Esophagus muscularis mucosa (tissue), 4 donors: ENCODE measurements around the gene XPO6. TPM values are rescaled to one million over a fixed set of nuclear protein-coding genes. Genes with fewer than 3 reads are reported as not detected.

Source experiments
- DNase-seq: peaks from one replicate; pipeline ENCODE4 v3.0.0-alpha.2; 2017; ENCODE audit errors: extremely low spot score
- H3K27ac ChIP-seq, 4 donors: fragments of 200-600 bp; sonication (generic); replicated peaks in 1 of 4; 1 replicate in 3 of 4; 2 replicates in 1 of 4; pipeline ENCODE4 v1.5.1; 2016 to 2019; ENCODE audit warnings: mild to moderate bottlenecking in 1 of 4
- H3K27me3 ChIP-seq, 4 donors: fragments of 200-600 bp; sonication (generic); one replicate each; pipeline versions ENCODE4 v1.5.1 to v1.6.0; 2016 to 2019
- H3K36me3 ChIP-seq, 4 donors: fragments of 200-600 bp; sonication (generic); one replicate each; pipeline ENCODE4 v1.5.1; 2016 to 2019
- H3K4me1 ChIP-seq, 4 donors: fragments of 200-600 bp; sonication (generic); one replicate each; pipeline ENCODE4 v1.5.1; 2016 to 2019
- H3K4me3 ChIP-seq, 4 donors: fragments of 200-600 bp; sonication (generic); 1 replicate in 2 of 4; 2 replicates in 2 of 4; pipeline ENCODE4 v1.5.1; 2016 to 2019; ENCODE audit warnings: mild to moderate bottlenecking in 4 of 4, moderate library complexity in 1 of 4
- H3K9me3 ChIP-seq, 4 donors: fragments of 200-600 bp; sonication (generic); 1 replicate in 3 of 4; 2 replicates in 1 of 4; pipeline ENCODE4 v1.5.1; 2016 to 2019
- CTCF ChIP-seq, 3 experiments: fragments of 200-600 bp in 2 of 3; fragments of 450-650 bp in 1 of 3; sonication (generic) in 2 of 3; IDR thresholded peaks; one replicate each; pipeline ENCODE4 v1.5.1; 2017 to 2019; ENCODE audit warnings: antibody characterized with exemption in 3 of 3, mild to moderate bottlenecking in 2 of 3, moderate library complexity in 1 of 3
- EP300 ChIP-seq: sonication (generic); formaldehyde crosslinking; IDR thresholded peaks from one replicate; pipeline ENCODE4 v1.6.1; 2017; ENCODE audit warnings: antibody characterized with exemption
- POLR2A ChIP-seq: fragments of 450-650 bp; IDR thresholded peaks from one replicate; pipeline ENCODE4 v1.6.1; 2017; ENCODE audit warnings: antibody characterized with exemption, moderate library complexity, mild to moderate bottlenecking, low read depth
- POLR2AphosphoS5 ChIP-seq, 2 donors: sonication (generic); formaldehyde crosslinking; IDR thresholded peaks; one replicate each; pipeline ENCODE4 v1.6.1; 2017; ENCODE audit warnings: antibody characterized with exemption in 2 of 2
- WGBS: methylation state at CpG from one replicate; pipeline ENCODE4 v1.1.5; 2018; 5-methylcytosine and 5-hydroxymethylcytosine counted together
- intact Hi-C: fragments of 100-400 bp; cut with DNase I; formaldehyde crosslinking; loops from one replicate; pipeline ENCODE4 v1.15.1; 2023
- total RNA-seq, 4 donors: library from RNA; depleted of rRNA; stranded (reverse); fragments of >200 nt; gene quantifications; one replicate each; pipeline versions ENCODE4 v1.1.0 to v1.2.1, GENCODE V29; 2016

Gene XPO6
- total RNA-seq, 4 donors from 2014 or later: 39.0 to 68.3 (median 51.1) TPM

- Histone ChIP-seq H3K9me3 (no peaks in the 10 kb centered on the region), H3K4me1 (peaks cover 28 to 46% (median 37%) of the 10 kb centered on the region in 4 donors), H3K27me3 (no peaks in the 10 kb centered on the region), H3K4me3 (no peak overlapping the region), H3K36me3 (peaks cover 0 to 19% (median 15%) of the 10 kb centered on the region in 4 donors), H3K27ac (peak overlapping the region; percentile 29 to 36 (median 32))
- WGBS: 35% methylated on average over 2 of the region's 2 CpGs
- intact Hi-C loops: no loop called here
- DNase-seq: no peak
- TF ChIP-seq EP300: no peak
- TF ChIP-seq POLR2AphosphoS5 (IDR thresholded peaks at IDR 0.05): peak in 1 of 2 donors; percentile 18
- TF ChIP-seq CTCF (IDR thresholded peaks at IDR 0.05): no peak
- TF ChIP-seq POLR2A: no peak
Measured at GRCh38 chr16:28181515-28181914, 30.2 kb downstream of the XPO6 start.

- Histone ChIP-seq H3K4me1 (peaks cover 28 to 40% (median 34%) of the 10 kb centered on the region in 4 donors), H3K9me3 (no peaks in the 10 kb centered on the region), H3K36me3 (peaks cover 0 to 24% (median 18%) of the 10 kb centered on the region in 4 donors), H3K4me3 (no peak overlapping the region), H3K27me3 (no peaks in the 10 kb centered on the region), H3K27ac (peak overlapping the region in 1 of 4 donors; percentile 30)
- WGBS: 82% methylated on average over 9 of the region's 9 CpGs
- intact Hi-C loops: no loop called here
- DNase-seq: no peak
- TF ChIP-seq POLR2A: no peak
- no peak for TF ChIP-seq CTCF (IDR thresholded peaks at IDR 0.05)
- no peak for TF ChIP-seq POLR2AphosphoS5 (IDR thresholded peaks at IDR 0.05)
- no peak for TF ChIP-seq EP300
Measured at GRCh38 chr16:28180655-28181460, 30.9 kb downstream of the XPO6 start.

- Histone ChIP-seq H3K36me3 (peaks cover 0 to 39% (median 29%) of the 10 kb centered on the region in 4 donors), H3K27ac (no peak overlapping the region), H3K27me3 (no peaks in the 10 kb centered on the region), H3K4me1 (peaks cover 26 to 35% (median 31%) of the 10 kb centered on the region in 4 donors), H3K4me3 (no peak overlapping the region), H3K9me3 (no peaks in the 10 kb centered on the region)
- intact Hi-C loops: no loop called here
- no peak for TF ChIP-seq CTCF (IDR thresholded peaks at IDR 0.05)
- no peak for TF ChIP-seq EP300
- TF ChIP-seq POLR2AphosphoS5 (IDR thresholded peaks at IDR 0.05): no peak
- no peak for TF ChIP-seq POLR2A
- WGBS: no CpG with 5 or more reads among the region's 1 CpG
- DNase-seq: no peak
Measured at GRCh38 chr16:28179354-28179753, 32.4 kb downstream of the XPO6 start.

GRCh38 chr16:28175715-28176114 is 36.0 kb downstream of the XPO6 start:
- Histone ChIP-seq H3K9me3 (no peaks in the 10 kb centered on the region), H3K27me3 (no peaks in the 10 kb centered on the region), H3K36me3 (peaks cover 0 to 63% (median 48%) of the 10 kb centered on the region in 4 donors), H3K4me1 (peaks cover under 1 to 4% (median 4%) of the 10 kb centered on the region in 4 donors), H3K27ac (no peak overlapping the region), H3K4me3 (no peak overlapping the region)
- no peak for DNase-seq
- WGBS: 96% methylated on average over 5 of the region's 5 CpGs
- intact Hi-C loops: no loop called here
- TF ChIP-seq POLR2AphosphoS5 (IDR thresholded peaks at IDR 0.05) (no peak), CTCF (IDR thresholded peaks at IDR 0.05) (no peak), EP300 (no peak), POLR2A (no peak)
